ENCODE results near the gene ZNF598.

DNA sequence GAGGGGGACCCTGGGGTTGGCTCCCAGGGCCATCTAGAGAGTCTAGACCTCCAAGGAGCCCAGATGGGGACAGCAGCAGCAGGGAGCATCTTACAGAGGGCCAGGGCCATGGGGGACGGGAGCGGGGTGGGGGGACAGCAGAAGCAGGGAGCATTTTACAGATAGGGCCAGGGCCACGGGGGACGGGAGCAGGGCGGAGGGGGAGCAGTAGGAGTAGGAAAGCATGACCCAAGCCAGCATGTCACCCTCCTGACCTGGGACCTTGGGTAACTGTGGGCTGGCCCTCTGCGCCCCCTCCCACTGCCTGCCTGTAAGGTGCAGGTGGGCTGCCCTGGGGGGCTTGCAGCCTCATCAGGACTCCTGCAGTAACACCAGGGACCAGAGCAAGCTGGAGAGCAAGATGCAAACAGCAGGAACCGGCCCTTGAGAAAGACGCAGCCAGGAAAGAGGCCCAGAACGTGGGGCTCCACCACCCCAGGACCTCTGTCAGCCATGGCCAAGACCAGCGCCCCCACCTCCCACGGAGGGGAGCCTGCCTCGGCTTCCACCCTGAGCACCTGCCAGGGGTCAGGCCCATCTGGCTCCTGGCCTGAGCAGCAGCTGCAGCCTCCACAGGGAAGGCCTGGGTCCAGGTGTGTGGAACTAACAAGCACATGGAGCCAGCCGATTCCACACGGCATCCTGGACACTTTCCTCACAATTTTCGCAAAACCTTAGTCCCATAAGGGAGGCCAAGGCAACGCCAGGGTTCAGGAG is 2.4 kb downstream of the ZNF598 start:
- TF ChIP-seq, protein P1, sequence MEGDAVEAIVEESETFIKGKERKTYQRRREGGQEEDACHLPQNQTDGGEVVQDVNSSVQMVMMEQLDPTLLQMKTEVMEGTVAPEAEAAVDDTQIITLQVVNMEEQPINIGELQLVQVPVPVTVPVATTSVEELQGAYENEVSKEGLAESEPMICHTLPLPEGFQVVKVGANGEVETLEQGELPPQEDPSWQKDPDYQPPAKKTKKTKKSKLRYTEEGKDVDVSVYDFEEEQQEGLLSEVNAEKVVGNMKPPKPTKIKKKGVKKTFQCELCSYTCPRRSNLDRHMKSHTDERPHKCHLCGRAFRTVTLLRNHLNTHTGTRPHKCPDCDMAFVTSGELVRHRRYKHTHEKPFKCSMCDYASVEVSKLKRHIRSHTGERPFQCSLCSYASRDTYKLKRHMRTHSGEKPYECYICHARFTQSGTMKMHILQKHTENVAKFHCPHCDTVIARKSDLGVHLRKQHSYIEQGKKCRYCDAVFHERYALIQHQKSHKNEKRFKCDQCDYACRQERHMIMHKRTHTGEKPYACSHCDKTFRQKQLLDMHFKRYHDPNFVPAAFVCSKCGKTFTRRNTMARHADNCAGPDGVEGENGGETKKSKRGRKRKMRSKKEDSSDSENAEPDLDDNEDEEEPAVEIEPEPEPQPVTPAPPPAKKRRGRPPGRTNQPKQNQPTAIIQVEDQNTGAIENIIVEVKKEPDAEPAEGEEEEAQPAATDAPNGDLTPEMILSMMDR (IDR thresholded peaks at IDR 0.05), result no peak
- TF ChIP-seq POLR2AphosphoS5 (IDR thresholded peaks at IDR 0.05; ENCODE audit: low read depth, low read length) (no peak), SIN3A (IDR thresholded peaks at IDR 0.05; ENCODE audit: borderline replicate concordance, insufficient read depth, low read depth, low read length) (no peak), TCF7L2 (IDR thresholded peaks at IDR 0.05; ENCODE audit: low read depth, low read length) (no peak)
- TF ChIP-seq, protein P2, sequence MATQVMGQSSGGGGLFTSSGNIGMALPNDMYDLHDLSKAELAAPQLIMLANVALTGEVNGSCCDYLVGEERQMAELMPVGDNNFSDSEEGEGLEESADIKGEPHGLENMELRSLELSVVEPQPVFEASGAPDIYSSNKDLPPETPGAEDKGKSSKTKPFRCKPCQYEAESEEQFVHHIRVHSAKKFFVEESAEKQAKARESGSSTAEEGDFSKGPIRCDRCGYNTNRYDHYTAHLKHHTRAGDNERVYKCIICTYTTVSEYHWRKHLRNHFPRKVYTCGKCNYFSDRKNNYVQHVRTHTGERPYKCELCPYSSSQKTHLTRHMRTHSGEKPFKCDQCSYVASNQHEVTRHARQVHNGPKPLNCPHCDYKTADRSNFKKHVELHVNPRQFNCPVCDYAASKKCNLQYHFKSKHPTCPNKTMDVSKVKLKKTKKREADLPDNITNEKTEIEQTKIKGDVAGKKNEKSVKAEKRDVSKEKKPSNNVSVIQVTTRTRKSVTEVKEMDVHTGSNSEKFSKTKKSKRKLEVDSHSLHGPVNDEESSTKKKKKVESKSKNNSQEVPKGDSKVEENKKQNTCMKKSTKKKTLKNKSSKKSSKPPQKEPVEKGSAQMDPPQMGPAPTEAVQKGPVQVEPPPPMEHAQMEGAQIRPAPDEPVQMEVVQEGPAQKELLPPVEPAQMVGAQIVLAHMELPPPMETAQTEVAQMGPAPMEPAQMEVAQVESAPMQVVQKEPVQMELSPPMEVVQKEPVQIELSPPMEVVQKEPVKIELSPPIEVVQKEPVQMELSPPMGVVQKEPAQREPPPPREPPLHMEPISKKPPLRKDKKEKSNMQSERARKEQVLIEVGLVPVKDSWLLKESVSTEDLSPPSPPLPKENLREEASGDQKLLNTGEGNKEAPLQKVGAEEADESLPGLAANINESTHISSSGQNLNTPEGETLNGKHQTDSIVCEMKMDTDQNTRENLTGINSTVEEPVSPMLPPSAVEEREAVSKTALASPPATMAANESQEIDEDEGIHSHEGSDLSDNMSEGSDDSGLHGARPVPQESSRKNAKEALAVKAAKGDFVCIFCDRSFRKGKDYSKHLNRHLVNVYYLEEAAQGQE (IDR thresholded peaks at IDR 0.05; ENCODE audit: insufficient read depth in 1 of 2, low read depth in 2 of 2, low read length in 1 of 2), result no peak
